ENCODE data around the gene NAA50. TPM values are rescaled to one million over a fixed set of nuclear protein-coding genes. Genes with fewer than 3 reads are reported as not detected.

NAA50 gene
- total and polyA plus RNA-seq, 2 donors (not counting 1 experiment from before 2014, with no cell fraction given), result 27.6 to 116 TPM

GRCh38 chr3:113731694-113732093, 14.4 kb downstream of the NAA50 start:
- no peak overlapping the region for H3K27ac Mint-ChIP-seq
- H3K27me3 Mint-ChIP-seq, result no peaks in the 10 kb centered on the region
- no peak overlapping the region for H3K4me3 ChIP-seq (ENCODE audit: control extremely low read depth in 1 of 5, extremely low read depth in 1 of 5, insufficient read depth in 1 of 5, low read depth in 2 of 5, low read length in 4 of 5)
- CTCF ChIA-PET, result interaction anchor here (0.8 to 1.4 kb wide), 2 partner anchors 13 to 181 kb away, joined by 5 read pairs; no protein-coding TSS in a partner anchor
- peaks cover 35% of the 10 kb centered on the region for H4K20me1 ChIP-seq (ENCODE audit: control insufficient read depth, insufficient read depth, low read length, poor library complexity, severe bottlenecking)
- WGBS (ENCODE audit: insufficient coverage), result no CpG with 5 or more reads among the region's 4 CpGs
- H3K79me2 ChIP-seq (ENCODE audit: control insufficient read depth, insufficient read depth, low read length), result peaks cover 97% of the 10 kb centered on the region
- H3K36me3 ChIP-seq (replicated peaks in 1 of 2; ENCODE audit: control extremely low read depth in 1 of 2, control insufficient read depth in 1 of 2, extremely low read depth in 1 of 2, insufficient read depth in 2 of 2, low read length in 1 of 2), result peaks cover 0 to 7% of the 10 kb centered on the region in 2 experiments
- H3K27me3 ChIP-seq (replicated peaks in 1 of 4; ENCODE audit: control extremely low read depth in 1 of 4, control insufficient read depth in 3 of 4, insufficient read depth in 4 of 4, low read length in 3 of 4), result no peaks in the 10 kb centered on the region
- H3K9me3 Mint-ChIP-seq (ENCODE audit: insufficient read depth), result no peaks in the 10 kb centered on the region
- no peaks in the 10 kb centered on the region for H3K9me3 ChIP-seq (ENCODE audit: control extremely low read depth in 1 of 3, control insufficient read depth in 2 of 3, insufficient read depth in 1 of 3, low read length in 2 of 3)
- H3K4me1 ChIP-seq (ENCODE audit: control insufficient read depth in 2 of 2, insufficient read depth in 2 of 2, low read length in 2 of 2), result peaks cover 2 to 4% of the 10 kb centered on the region in 2 donors
- POLR2A ChIA-PET, result no interaction called here
- no peak overlapping the region for H3K27ac ChIP-seq (ENCODE audit: low read length in 2 of 2)
- ATAC-seq (ENCODE audit: low read depth), result no peak
- no peak overlapping the region for H3K4me3 Mint-ChIP-seq
- no peak for DNase-seq
- no peak overlapping the region for H3K9ac ChIP-seq (ENCODE audit: low read length)
- intact Hi-C loops (cut with micrococcal nuclease), result loop anchor here (10.0 kb wide), 1 partner anchor 563 kb away; the partner anchor contains the start of gene TIGIT
- no peak overlapping the region for H2AFZ ChIP-seq (ENCODE audit: insufficient read depth, low read depth, low read length, poor library complexity, severe bottlenecking)
- H3K4me1 Mint-ChIP-seq, result peaks cover 22% of the 10 kb centered on the region
- TF ChIP-seq CTCF (IDR thresholded peaks at IDR 0.05) (no peak), EZH2 (IDR thresholded peaks at IDR 0.05; ENCODE audit: borderline replicate concordance, insufficient read depth, low read depth, low read length, poor library complexity, severe bottlenecking) (no peak)
- H3K4me2 ChIP-seq (replicated peaks; ENCODE audit: low read depth, low read length, poor library complexity, severe bottlenecking), result no peak overlapping the region

GRCh38 chr3:113730550-113730949, 15.5 kb downstream of the NAA50 start:
- no peak overlapping the region for H3K9ac ChIP-seq (ENCODE audit: low read length)
- no peak for ATAC-seq (ENCODE audit: low read depth)
- H3K4me1 Mint-ChIP-seq, result peaks cover 20% of the 10 kb centered on the region
- H3K9me3 ChIP-seq (ENCODE audit: control extremely low read depth in 1 of 3, control insufficient read depth in 2 of 3, insufficient read depth in 1 of 3, low read length in 2 of 3), result no peaks in the 10 kb centered on the region
- no CpG with 5 or more reads among the region's 1 CpG for WGBS (ENCODE audit: insufficient coverage)
- intact Hi-C loops (cut with micrococcal nuclease), result loop anchor here (10.0 kb wide), 1 partner anchor 564 kb away; the partner anchor contains the start of gene TIGIT
- peaks cover 28% of the 10 kb centered on the region for H4K20me1 ChIP-seq (ENCODE audit: control insufficient read depth, insufficient read depth, low read length, poor library complexity, severe bottlenecking)
- H3K79me2 ChIP-seq (ENCODE audit: control insufficient read depth, insufficient read depth, low read length), result peaks cover 96% of the 10 kb centered on the region
- TF ChIP-seq CTCF (IDR thresholded peaks at IDR 0.05) (no peak), EZH2 (IDR thresholded peaks at IDR 0.05; ENCODE audit: borderline replicate concordance, insufficient read depth, low read depth, low read length, poor library complexity, severe bottlenecking) (no peak)
- ChIA-PET CTCF (interaction anchor here (0.5 to 1.6 kb wide), 4 partner anchors 15 to 182 kb away, joined by 3 to 5 read pairs (median 4); partner anchors contain the start of genes GRAMD1C and NAA50), POLR2A (no interaction called here)
- no peak overlapping the region for H3K27ac ChIP-seq (ENCODE audit: low read length in 2 of 2)
- no peaks in the 10 kb centered on the region for H3K27me3 Mint-ChIP-seq
- no peaks in the 10 kb centered on the region for H3K4me1 ChIP-seq (ENCODE audit: control insufficient read depth in 2 of 2, insufficient read depth in 2 of 2, low read length in 2 of 2)
- no peak overlapping the region for H2AFZ ChIP-seq (ENCODE audit: insufficient read depth, low read depth, low read length, poor library complexity, severe bottlenecking)
- H3K4me3 ChIP-seq (ENCODE audit: control extremely low read depth in 1 of 5, extremely low read depth in 1 of 5, insufficient read depth in 1 of 5, low read depth in 2 of 5, low read length in 4 of 5), result no peak overlapping the region
- no peaks in the 10 kb centered on the region for H3K27me3 ChIP-seq (replicated peaks in 1 of 4; ENCODE audit: control extremely low read depth in 1 of 4, control insufficient read depth in 3 of 4, insufficient read depth in 4 of 4, low read length in 3 of 4)
- no peak for DNase-seq
- H3K27ac Mint-ChIP-seq, result no peak overlapping the region
- H3K4me3 Mint-ChIP-seq, result no peak overlapping the region
- no peaks in the 10 kb centered on the region for H3K9me3 Mint-ChIP-seq (ENCODE audit: insufficient read depth)
- no peak overlapping the region for H3K4me2 ChIP-seq (replicated peaks; ENCODE audit: low read depth, low read length, poor library complexity, severe bottlenecking)
- peaks cover 0 to 10% of the 10 kb centered on the region in 2 experiments for H3K36me3 ChIP-seq (replicated peaks in 1 of 2; ENCODE audit: control extremely low read depth in 1 of 2, control insufficient read depth in 1 of 2, extremely low read depth in 1 of 2, insufficient read depth in 2 of 2, low read length in 1 of 2)
